Measurements from ENCODE around the gene SPATA31C1.

SPATA31C1 gene

DNA sequence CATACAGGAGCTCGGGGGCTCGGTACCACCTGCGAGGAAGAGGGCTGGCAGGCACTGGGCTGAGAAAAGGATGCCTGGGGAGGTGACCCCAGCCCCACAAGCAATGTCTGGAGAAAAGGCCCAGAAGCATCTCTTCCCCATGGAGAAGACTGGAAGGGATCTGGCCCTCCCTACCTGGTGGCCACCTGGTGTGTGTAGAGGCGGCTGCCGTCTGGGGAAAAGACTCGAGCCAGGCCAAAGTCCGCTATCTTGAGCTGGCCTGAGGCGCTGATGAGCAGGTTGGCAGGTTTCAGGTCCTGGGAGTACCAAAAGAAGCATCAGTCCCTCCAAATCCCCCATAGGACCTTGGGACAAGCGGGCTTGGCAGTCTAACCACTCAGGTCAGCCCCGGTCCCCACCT lies 52.8 kb downstream of the SPATA31C1 start:
- no peak for DNase-seq
- in situ Hi-C loops (cut with HindIII; ENCODE audit: low pct_ligation_motif_present, low pct_unique_long_range_greater_than_20kb, low sequenced_read_pairs), result no loop called here

DNA sequence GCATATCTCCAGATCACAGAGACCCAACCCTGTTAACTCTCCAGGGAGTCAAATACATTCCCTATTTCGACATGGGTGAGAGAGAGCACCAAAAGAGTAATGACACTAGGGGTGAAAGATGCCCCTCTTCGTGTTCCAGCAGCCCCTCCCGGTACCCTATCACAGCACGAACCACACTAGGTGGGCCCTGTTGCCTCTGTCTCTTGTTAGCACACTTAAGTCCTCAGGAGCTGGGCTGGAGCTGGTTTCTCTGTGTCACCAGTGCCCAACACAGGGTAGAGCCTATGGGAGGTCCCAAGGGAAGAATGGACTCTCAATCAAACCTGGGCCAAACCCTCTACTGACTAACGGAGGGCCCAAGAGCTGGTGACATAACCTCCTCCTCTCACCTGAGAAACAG lies 55.4 kb downstream of the SPATA31C1 start:
- DNase-seq, result no peak
- in situ Hi-C loops (cut with HindIII; ENCODE audit: low pct_ligation_motif_present, low pct_unique_long_range_greater_than_20kb, low sequenced_read_pairs), result no loop called here

All from ACHN (cell line).